SH-SY5Y (cell line): ENCODE results near the gene PIEZO2.

Source experiments
- GATA2 ChIP-seq: IDR thresholded peaks from 2 replicates; pipeline ENCODE4 v1.6.1; 2011; ENCODE audit warnings: mild to moderate bottlenecking, low read depth, low read length
- GATA3 ChIP-seq: IDR thresholded peaks from 2 replicates; pipeline ENCODE4 v1.6.1; 2011; ENCODE audit warnings: low read depth, mild to moderate bottlenecking, low read length, moderate library complexity

DNA sequence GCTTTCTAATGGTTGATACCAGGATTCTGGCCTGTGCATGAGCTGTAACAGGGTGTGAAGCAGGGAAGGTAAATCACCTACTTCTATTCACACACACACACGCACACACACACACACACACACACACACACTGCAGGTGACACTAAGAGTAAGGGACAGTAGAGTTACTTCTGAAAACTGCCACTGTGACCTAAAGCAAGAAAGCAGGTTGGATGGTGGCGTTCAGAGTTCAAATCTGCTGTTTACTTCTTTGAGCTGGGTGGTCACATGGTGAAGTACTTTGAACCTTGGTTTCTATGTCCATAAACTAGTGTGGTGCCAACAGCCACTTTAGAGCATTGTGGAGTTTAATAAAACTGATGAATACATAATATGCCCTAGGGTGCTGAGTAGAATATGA lies 248.0 kb downstream of the PIEZO2 start:
- TF ChIP-seq GATA2 = no peak
- no peak for TF ChIP-seq GATA3
